Stimulated activated effector memory CD8-positive, alpha-beta T cell treated with anti-CD3 and anti-CD28 coated beads, Interleukin-12 subunit alpha, Interleukin-12 subunit beta, amount 100 ng/mL, for 72 hours (primary cell): Measurements from ENCODE around the gene USP22.

ENCODE experiments used
- ATAC-seq: fragments of 150-1000 bp; cut with Tn5 transposase; 2 replicates; pipeline ENCODE4 v1.10.0; 2021
- DNase-seq, 2 donors: peaks; one replicate each; pipeline ENCODE4 v3.0.0; 2021 to 2022; ENCODE audit warnings: low spot score in 2 of 2
- H3K27ac Mint-ChIP-seq: one replicate; pipeline ENCODE4 v1.8.0; 2022; ENCODE audit warnings: mild to moderate bottlenecking, mixed read lengths
- H3K36me3 Mint-ChIP-seq: one replicate; pipeline ENCODE4 v1.8.0; 2022; ENCODE audit warnings: mild to moderate bottlenecking, mixed read lengths
- H3K4me1 Mint-ChIP-seq: one replicate; pipeline ENCODE4 v1.8.0; 2022; ENCODE audit warnings: mixed read lengths
- H3K4me3 Mint-ChIP-seq: one replicate; pipeline ENCODE4 v1.8.0; 2022; ENCODE audit warnings: mild to moderate bottlenecking, mixed read lengths
- H3K9me3 Mint-ChIP-seq: one replicate; pipeline ENCODE4 v1.8.0; 2022; ENCODE audit warnings: mixed read lengths

USP22 gene

GRCh38 chr17:20952183-20952582, 90.6 kb downstream of the USP22 start:
- no peak overlapping the region for H3K4me3 Mint-ChIP-seq
- ATAC-seq (no peak), DNase-seq (no peak)
- no peaks in the 10 kb centered on the region for H3K9me3 Mint-ChIP-seq
- no peaks in the 10 kb centered on the region for H3K36me3 Mint-ChIP-seq
- no peak overlapping the region for H3K27ac Mint-ChIP-seq
- no peaks in the 10 kb centered on the region for H3K4me1 Mint-ChIP-seq
